Liver (tissue), 4 donors: ENCODE measurements around the gene STAT1. TPM values are rescaled to one million over a fixed set of nuclear protein-coding genes. Genes with fewer than 3 reads are reported as not detected.

Experiments used
- NR2F2 ChIP-seq: IDR thresholded peaks from 2 replicates; pipeline ENCODE4 v1.6.1; 2016; ENCODE audit warnings: antibody characterized with exemption
- polyA plus RNA-seq, 2 donors: library from polyadenylated mRNA; stranded (reverse) in 1 of 2; unstranded in 1 of 2; fragments of 200-250 nt in 1 of 2; fragments of >200 nt in 1 of 2; fragmentation: Nextera tagmentation in 1 of 2; extraction: Ambion mirVana in 1 of 2; gene quantifications; one replicate each; pipeline versions ENCODE4 v1.2.1 to v1.2.3, GENCODE V29; 2013 to 2015
- total RNA-seq, 2 donors: library from RNA; depleted of rRNA; stranded (reverse); fragments of >200 nt; gene quantifications; one replicate each; pipeline ENCODE4 v1.2.3, GENCODE V29; 2014
- donor health status: healthy.
- donor health status: healthy.
- donor health status: healthy.

Gene STAT1
- total and polyA plus RNA-seq, 4 donors: 26.2 to 78.7 (median 45.6) TPM

DNA sequence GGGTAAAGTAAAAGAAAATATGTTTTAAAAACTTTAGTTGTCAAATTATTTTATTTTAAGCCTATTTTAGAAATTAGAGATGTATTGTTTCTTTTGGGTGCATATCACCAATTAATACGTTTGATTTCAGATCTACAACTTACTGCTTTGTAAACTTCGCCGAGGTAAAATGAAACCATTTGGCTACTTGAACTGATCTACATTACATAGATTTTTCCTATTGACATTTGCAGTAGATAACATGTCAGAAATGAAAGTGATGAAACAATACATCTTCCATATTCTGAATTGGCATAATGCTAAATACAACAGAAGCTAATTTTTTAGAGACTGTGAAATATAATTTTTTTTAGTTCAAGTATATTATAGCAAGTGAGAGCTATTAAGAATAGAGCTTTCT lies 93.9 kb downstream of the STAT1 start (continued):
- TF ChIP-seq NR2F2: no peak

Other genes starting within 250 kb of the STAT1 start
- gene GLS, start 133.3 kb downstream of the STAT1 start, total RNA-seq: 10 to 100 TPM; 27.7 to 38.6 TPM
- 1 to 10 TPM; 4.3 to 5.3 TPM for gene GLS, start 133.3 kb downstream of the STAT1 start, polyA plus RNA-seq
- 1 to 10 TPM; 2.5 to 7.9 TPM for gene STAT4, start 136.8 kb upstream of the STAT1 start, total RNA-seq
- gene STAT4, start 136.8 kb upstream of the STAT1 start, polyA plus RNA-seq: 1 to 10 TPM in 1 of 2 donors, under 1 TPM in 1; 0.85 to 3.8 TPM
- gene MYO1B, start 231.2 kb upstream of the STAT1 start, total RNA-seq: 100 to 1,000 TPM in 1 of 2 donors, 10 to 100 TPM in 1; 66.5 to 434 TPM
- 100 to 1,000 TPM in 1 of 2 donors, 10 to 100 TPM in 1; 98.3 to 135 TPM for gene MYO1B, start 231.2 kb upstream of the STAT1 start, polyA plus RNA-seq